Testis (tissue), 2 donors: ENCODE data around the gene HSD3B7.

Experiments
- POLR2A ChIP-seq: fragments of 450-650 bp; IDR thresholded peaks from one replicate; pipeline ENCODE4 v1.6.1; 2017; ENCODE audit warnings: antibody characterized with exemption, mild to moderate bottlenecking, moderate library complexity
- TF ChIP-seq, protein P1 (sequence below), 3 experiments: fragments of 450-650 bp in 2 of 3; fragments of 200-600 bp in 1 of 3; sonication (generic) in 1 of 3; IDR thresholded peaks; one replicate each; pipeline ENCODE4 v1.5.1; 2016 to 2019; ENCODE audit warnings: antibody characterized with exemption in 3 of 3, mild to moderate bottlenecking in 2 of 3, moderate library complexity in 1 of 3

- TF ChIP-seq, protein P1, sequence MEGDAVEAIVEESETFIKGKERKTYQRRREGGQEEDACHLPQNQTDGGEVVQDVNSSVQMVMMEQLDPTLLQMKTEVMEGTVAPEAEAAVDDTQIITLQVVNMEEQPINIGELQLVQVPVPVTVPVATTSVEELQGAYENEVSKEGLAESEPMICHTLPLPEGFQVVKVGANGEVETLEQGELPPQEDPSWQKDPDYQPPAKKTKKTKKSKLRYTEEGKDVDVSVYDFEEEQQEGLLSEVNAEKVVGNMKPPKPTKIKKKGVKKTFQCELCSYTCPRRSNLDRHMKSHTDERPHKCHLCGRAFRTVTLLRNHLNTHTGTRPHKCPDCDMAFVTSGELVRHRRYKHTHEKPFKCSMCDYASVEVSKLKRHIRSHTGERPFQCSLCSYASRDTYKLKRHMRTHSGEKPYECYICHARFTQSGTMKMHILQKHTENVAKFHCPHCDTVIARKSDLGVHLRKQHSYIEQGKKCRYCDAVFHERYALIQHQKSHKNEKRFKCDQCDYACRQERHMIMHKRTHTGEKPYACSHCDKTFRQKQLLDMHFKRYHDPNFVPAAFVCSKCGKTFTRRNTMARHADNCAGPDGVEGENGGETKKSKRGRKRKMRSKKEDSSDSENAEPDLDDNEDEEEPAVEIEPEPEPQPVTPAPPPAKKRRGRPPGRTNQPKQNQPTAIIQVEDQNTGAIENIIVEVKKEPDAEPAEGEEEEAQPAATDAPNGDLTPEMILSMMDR (IDR thresholded peaks at IDR 0.05), result no peak
- no peak for TF ChIP-seq POLR2A
Measured at GRCh38 chr16:31001507-31002249, 16.7 kb downstream of the HSD3B7 start.
